ENCODE data around the gene TMEM273. TPM values are rescaled to one million over a fixed set of nuclear protein-coding genes. Genes with fewer than 3 reads are reported as not detected.

The TMEM273 gene
- total RNA-seq, 1 experiment from 2014 or later: not detected

GRCh38 chr10:49153115-49153514 is 35.1 kb downstream of the TMEM273 start:
- H3K36me3 ChIP-seq (ENCODE audit: insufficient read depth, low read length): no peaks in the 10 kb centered on the region
- H3K27me3 ChIP-seq (ENCODE audit: low read length): no peaks in the 10 kb centered on the region
- H3K79me2 ChIP-seq (ENCODE audit: low read length): no peaks in the 10 kb centered on the region
- no peaks in the 10 kb centered on the region for H4K20me1 ChIP-seq (ENCODE audit: insufficient read depth, low read depth, low read length)
- H2AFZ ChIP-seq (ENCODE audit: low read length): no peak overlapping the region
- DNase-seq: no peak
- no peaks in the 10 kb centered on the region for H3K9me3 ChIP-seq (ENCODE audit: low read length)
- H3K9ac ChIP-seq (ENCODE audit: low read length): no peak overlapping the region
- no peak overlapping the region for H3K4me3 ChIP-seq (ENCODE audit: low read length)
- no peaks in the 10 kb centered on the region for H3K9me2 ChIP-seq (replicated peaks; ENCODE audit: insufficient read depth, low read length)
- peaks cover 4% of the 10 kb centered on the region for H3K4me1 ChIP-seq (ENCODE audit: low read length)
- no peak overlapping the region for H3K27ac ChIP-seq (ENCODE audit: low read length)
- no peak overlapping the region for H3K4me2 ChIP-seq (ENCODE audit: low read depth, low read length, poor library complexity, severe bottlenecking)

- DNase-seq: peak; percentile 45
- no peak overlapping the region for H2AFZ ChIP-seq (ENCODE audit: low read length)
- H3K36me3 ChIP-seq (ENCODE audit: insufficient read depth, low read length): no peaks in the 10 kb centered on the region
These were observed 35.5 kb downstream of the TMEM273 start for GRCh38 chr10:49152663-49153062.

GRCh38 chr10:49152037-49152436 is 36.2 kb downstream of the TMEM273 start:
- no peaks in the 10 kb centered on the region for H3K9me3 ChIP-seq (ENCODE audit: low read length)
- H3K79me2 ChIP-seq (ENCODE audit: low read length): no peaks in the 10 kb centered on the region
- peaks cover 4% of the 10 kb centered on the region for H3K4me1 ChIP-seq (ENCODE audit: low read length)
- no peak overlapping the region for H3K4me3 ChIP-seq (ENCODE audit: low read length)
- H3K9me2 ChIP-seq (replicated peaks; ENCODE audit: insufficient read depth, low read length): no peaks in the 10 kb centered on the region
- H4K20me1 ChIP-seq (ENCODE audit: insufficient read depth, low read depth, low read length): no peaks in the 10 kb centered on the region
- no peak overlapping the region for H3K4me2 ChIP-seq (ENCODE audit: low read depth, low read length, poor library complexity, severe bottlenecking)
- no peaks in the 10 kb centered on the region for H3K36me3 ChIP-seq (ENCODE audit: insufficient read depth, low read length)
- DNase-seq: no peak
- no peaks in the 10 kb centered on the region for H3K27me3 ChIP-seq (ENCODE audit: low read length)
- H2AFZ ChIP-seq (ENCODE audit: low read length): no peak overlapping the region
- H3K27ac ChIP-seq (ENCODE audit: low read length): no peak overlapping the region
- H3K9ac ChIP-seq (ENCODE audit: low read length): no peak overlapping the region

More at GRCh38 chr10:49152663-49153062, 35.5 kb downstream of the TMEM273 start:
- H3K27ac ChIP-seq (ENCODE audit: low read length): no peak overlapping the region
- no peak overlapping the region for H3K4me2 ChIP-seq (ENCODE audit: low read depth, low read length, poor library complexity, severe bottlenecking)
- H3K27me3 ChIP-seq (ENCODE audit: low read length): no peaks in the 10 kb centered on the region
- H3K9me2 ChIP-seq (replicated peaks; ENCODE audit: insufficient read depth, low read length): no peaks in the 10 kb centered on the region
- peaks cover 4% of the 10 kb centered on the region for H3K4me1 ChIP-seq (ENCODE audit: low read length)
- H3K9ac ChIP-seq (ENCODE audit: low read length): no peak overlapping the region
- no peak overlapping the region for H3K4me3 ChIP-seq (ENCODE audit: low read length)
- no peaks in the 10 kb centered on the region for H4K20me1 ChIP-seq (ENCODE audit: insufficient read depth, low read depth, low read length)
- H3K9me3 ChIP-seq (ENCODE audit: low read length): no peaks in the 10 kb centered on the region
- H3K79me2 ChIP-seq (ENCODE audit: low read length): no peaks in the 10 kb centered on the region

DNA sequence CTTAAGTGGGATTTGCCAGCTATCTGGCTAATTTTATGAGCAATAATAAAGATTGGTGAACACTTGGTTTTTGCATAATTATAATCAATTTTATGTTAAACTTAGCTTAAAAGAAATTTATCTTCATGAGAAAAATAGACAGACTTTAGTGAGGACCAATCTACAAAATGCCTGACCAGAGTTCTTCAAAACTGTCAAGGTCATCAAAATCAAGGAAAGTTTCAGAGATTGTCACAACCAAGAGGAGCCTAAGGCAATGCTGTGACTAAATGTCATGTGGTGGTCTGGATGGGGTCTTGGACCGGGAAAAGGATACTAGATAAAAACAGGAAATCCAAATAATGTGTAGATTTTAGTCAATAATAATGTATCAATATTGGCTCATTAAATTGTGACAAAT is 36.7 kb downstream of the TMEM273 start:
- H3K79me2 ChIP-seq (ENCODE audit: low read length): no peaks in the 10 kb centered on the region
- no peak overlapping the region for H3K4me2 ChIP-seq (ENCODE audit: low read depth, low read length, poor library complexity, severe bottlenecking)
- H3K9me2 ChIP-seq (replicated peaks; ENCODE audit: insufficient read depth, low read length): no peaks in the 10 kb centered on the region
- H3K27ac ChIP-seq (ENCODE audit: low read length): no peak overlapping the region
- no peak overlapping the region for H3K9ac ChIP-seq (ENCODE audit: low read length)
- H3K27me3 ChIP-seq (ENCODE audit: low read length): no peaks in the 10 kb centered on the region
- no peak for DNase-seq
- peaks cover 4% of the 10 kb centered on the region for H3K4me1 ChIP-seq (ENCODE audit: low read length)
- H3K9me3 ChIP-seq (ENCODE audit: low read length): no peaks in the 10 kb centered on the region
- H2AFZ ChIP-seq (ENCODE audit: low read length): no peak overlapping the region
- no peak overlapping the region for H3K4me3 ChIP-seq (ENCODE audit: low read length)
- no peaks in the 10 kb centered on the region for H3K36me3 ChIP-seq (ENCODE audit: insufficient read depth, low read length)
- H4K20me1 ChIP-seq (ENCODE audit: insufficient read depth, low read depth, low read length): no peaks in the 10 kb centered on the region

DNA sequence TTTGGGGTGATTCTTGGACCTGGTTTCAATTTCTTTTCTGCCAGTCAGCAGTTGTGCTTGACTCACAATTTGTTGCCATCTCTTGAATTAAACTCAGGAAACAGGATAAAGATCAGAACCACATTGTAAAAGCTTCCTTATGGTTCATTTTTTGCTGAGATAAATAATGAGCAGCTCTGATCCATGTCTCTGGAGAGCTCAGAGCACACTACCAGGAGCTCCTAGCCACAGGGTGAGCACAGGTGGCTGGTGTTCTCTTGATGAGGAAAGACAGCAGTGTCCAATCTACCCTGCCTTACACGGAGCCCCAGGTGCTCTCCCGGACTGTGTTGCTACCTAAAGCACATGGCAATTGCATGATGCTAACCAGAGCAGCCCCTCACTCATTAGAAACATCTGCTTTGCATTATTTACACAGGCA is 37.2 kb downstream of the TMEM273 start:
- Histone ChIP-seq H3K9me2 (replicated peaks; ENCODE audit: insufficient read depth, low read length) (no peaks in the 10 kb centered on the region), H3K4me3 (ENCODE audit: low read length) (no peak overlapping the region), H4K20me1 (ENCODE audit: insufficient read depth, low read depth, low read length) (no peaks in the 10 kb centered on the region), H3K4me1 (ENCODE audit: low read length) (peaks cover 4% of the 10 kb centered on the region), H3K9ac (ENCODE audit: low read length) (no peak overlapping the region), H3K27ac (ENCODE audit: low read length) (no peak overlapping the region), H3K79me2 (ENCODE audit: low read length) (no peaks in the 10 kb centered on the region), H3K9me3 (ENCODE audit: low read length) (no peaks in the 10 kb centered on the region), H3K36me3 (ENCODE audit: insufficient read depth, low read length) (no peaks in the 10 kb centered on the region), H3K4me2 (ENCODE audit: low read depth, low read length, poor library complexity, severe bottlenecking) (no peak overlapping the region), H3K27me3 (ENCODE audit: low read length) (no peaks in the 10 kb centered on the region), H2AFZ (ENCODE audit: low read length) (no peak overlapping the region)
- DNase-seq: no peak

GRCh38 chr10:49150426-49150825 is 37.8 kb downstream of the TMEM273 start:
- H3K27ac ChIP-seq (ENCODE audit: low read length): no peak overlapping the region
- H2AFZ ChIP-seq (ENCODE audit: low read length): no peak overlapping the region
- no peak overlapping the region for H3K4me3 ChIP-seq (ENCODE audit: low read length)
- peaks cover 4% of the 10 kb centered on the region for H3K4me1 ChIP-seq (ENCODE audit: low read length)
- no peak overlapping the region for H3K4me2 ChIP-seq (ENCODE audit: low read depth, low read length, poor library complexity, severe bottlenecking)
- H3K9me2 ChIP-seq (replicated peaks; ENCODE audit: insufficient read depth, low read length): no peaks in the 10 kb centered on the region
- H3K36me3 ChIP-seq (ENCODE audit: insufficient read depth, low read length): no peaks in the 10 kb centered on the region
- H3K9ac ChIP-seq (ENCODE audit: low read length): no peak overlapping the region
- DNase-seq: no peak
- H3K79me2 ChIP-seq (ENCODE audit: low read length): no peaks in the 10 kb centered on the region
- H3K27me3 ChIP-seq (ENCODE audit: low read length): no peaks in the 10 kb centered on the region
- H3K9me3 ChIP-seq (ENCODE audit: low read length): no peaks in the 10 kb centered on the region
- no peaks in the 10 kb centered on the region for H4K20me1 ChIP-seq (ENCODE audit: insufficient read depth, low read depth, low read length)

GRCh38 chr10:49149881-49150280 is 38.3 kb downstream of the TMEM273 start:
- H3K9me2 ChIP-seq (replicated peaks; ENCODE audit: insufficient read depth, low read length): no peaks in the 10 kb centered on the region
- H3K79me2 ChIP-seq (ENCODE audit: low read length): no peaks in the 10 kb centered on the region
- no peak overlapping the region for H3K4me3 ChIP-seq (ENCODE audit: low read length)
- no peak overlapping the region for H3K27ac ChIP-seq (ENCODE audit: low read length)
- H2AFZ ChIP-seq (ENCODE audit: low read length): no peak overlapping the region
- H3K36me3 ChIP-seq (ENCODE audit: insufficient read depth, low read length): no peaks in the 10 kb centered on the region
- peaks cover 4% of the 10 kb centered on the region for H3K4me1 ChIP-seq (ENCODE audit: low read length)
- no peaks in the 10 kb centered on the region for H4K20me1 ChIP-seq (ENCODE audit: insufficient read depth, low read depth, low read length)
- H3K9me3 ChIP-seq (ENCODE audit: low read length): no peaks in the 10 kb centered on the region
- H3K9ac ChIP-seq (ENCODE audit: low read length): no peak overlapping the region
- no peak for DNase-seq
- H3K4me2 ChIP-seq (ENCODE audit: low read depth, low read length, poor library complexity, severe bottlenecking): no peak overlapping the region
- no peaks in the 10 kb centered on the region for H3K27me3 ChIP-seq (ENCODE audit: low read length)

DNA sequence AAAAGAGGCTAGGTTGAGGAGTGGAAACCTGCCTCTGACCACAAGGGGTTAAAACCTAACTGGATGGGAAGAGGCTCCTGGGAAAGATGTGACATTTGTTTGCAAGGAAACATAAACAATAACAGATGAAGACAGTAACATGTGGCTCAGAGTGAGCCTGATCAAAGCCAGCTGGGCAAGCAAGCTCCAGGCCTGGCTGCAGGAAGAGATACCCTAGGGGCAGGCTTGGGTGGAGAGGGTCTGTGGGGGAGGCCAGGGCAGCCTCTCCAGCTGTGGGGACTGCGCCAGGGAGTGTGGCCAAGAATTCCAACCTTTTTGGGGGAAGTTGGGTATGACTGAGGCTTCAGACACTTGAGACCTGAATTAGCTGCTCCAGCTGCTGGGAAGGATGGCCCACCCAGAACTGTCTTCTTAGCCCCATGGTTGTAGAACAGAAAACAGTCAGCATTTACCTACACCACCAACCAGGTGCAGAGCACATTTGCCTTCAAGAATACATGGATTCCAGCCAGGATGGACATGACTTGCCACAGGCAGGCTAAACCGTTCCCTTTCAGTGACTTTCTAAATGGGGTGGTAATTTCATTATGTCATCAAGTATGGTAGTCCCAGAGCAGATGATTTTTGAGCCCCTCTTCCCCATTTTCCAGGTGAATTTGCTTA is 44.0 kb downstream of the TMEM273 start:
- Histone ChIP-seq H3K4me3 (ENCODE audit: low read length) (no peak overlapping the region), H3K9me2 (replicated peaks; ENCODE audit: insufficient read depth, low read length) (no peaks in the 10 kb centered on the region), H3K79me2 (ENCODE audit: low read length) (no peaks in the 10 kb centered on the region), H3K4me1 (ENCODE audit: low read length) (no peaks in the 10 kb centered on the region), H4K20me1 (ENCODE audit: insufficient read depth, low read depth, low read length) (no peaks in the 10 kb centered on the region), H2AFZ (ENCODE audit: low read length) (no peak overlapping the region), H3K4me2 (ENCODE audit: low read depth, low read length, poor library complexity, severe bottlenecking) (no peak overlapping the region), H3K9me3 (ENCODE audit: low read length) (no peaks in the 10 kb centered on the region), H3K27me3 (ENCODE audit: low read length) (no peaks in the 10 kb centered on the region), H3K9ac (ENCODE audit: low read length) (no peak overlapping the region), H3K27ac (ENCODE audit: low read length) (no peak overlapping the region), H3K36me3 (ENCODE audit: insufficient read depth, low read length) (no peaks in the 10 kb centered on the region)
- no peak for DNase-seq

All from Karpas-422 (cell line).